SIG-M5 (cell line): ENCODE data around the gene SHC4.
"Not testable (repeated sequence)": the region's sequence is repeated elsewhere in the genome, so short reads cannot be mapped to it uniquely, and the experiment has no call there.

ENCODE experiments used
- DNase-seq: peaks from one replicate; lab custom pipeline; 2025; lab: John Stamatoyannopoulos, UW

Gene SHC4

GRCh38 chr15:48883699-48884098, 80.0 kb downstream of the SHC4 start:
- DNase-seq = no peak

GRCh38 chr15:48880070-48880634, 83.6 kb downstream of the SHC4 start:
- DNase-seq = no peak

GRCh38 chr15:48877630-48878595, 85.8 kb downstream of the SHC4 start, which contains the start of gene EID1:
Gene EID1, plus strand, starts transcription at chr15:48878134. Its CDS starts 43 bp downstream, at chr15:48878177.
- peak; percentile 80 for DNase-seq

- no peak for DNase-seq
These were observed 87.7 kb downstream of the SHC4 start for GRCh38 chr15:48876057-48876456.

GRCh38 chr15:48875241-48875960, 88.3 kb downstream of the SHC4 start:
- no peak for DNase-seq

GRCh38 chr15:48872632-48873031, 91.1 kb downstream of the SHC4 start:
- DNase-seq = no peak

- DNase-seq = no peak
These were observed 92.2 kb downstream of the SHC4 start for GRCh38 chr15:48871542-48871941.

- DNase-seq = no peak
These were observed 93.8 kb downstream of the SHC4 start for GRCh38 chr15:48869966-48870365.

GRCh38 chr15:48868536-48868935, 95.2 kb downstream of the SHC4 start:
- no peak for DNase-seq

- DNase-seq = no peak
These were observed 95.7 kb downstream of the SHC4 start for GRCh38 chr15:48868023-48868422.

GRCh38 chr15:48866141-48866563, 97.6 kb downstream of the SHC4 start:
- DNase-seq = no peak

- no peak for DNase-seq
These were observed 98.2 kb downstream of the SHC4 start for GRCh38 chr15:48865370-48866079.

GRCh38 chr15:48862705-48863104, 101.0 kb downstream of the SHC4 start:
- peak; percentile 26 for DNase-seq

GRCh38 chr15:48861813-48862431, 101.8 kb downstream of the SHC4 start:
- DNase-seq = no peak

- DNase-seq = no peak
These were observed 104.3 kb downstream of the SHC4 start for GRCh38 chr15:48859426-48859825.

GRCh38 chr15:48858401-48858800, 105.3 kb downstream of the SHC4 start:
- DNase-seq = no peak

GRCh38 chr15:48856942-48857341, 106.8 kb downstream of the SHC4 start:
- no peak for DNase-seq

- no peak for DNase-seq
These were observed 107.9 kb downstream of the SHC4 start for GRCh38 chr15:48855501-48856440.

- DNase-seq = not testable (repeated sequence)
These were observed 109.3 kb downstream of the SHC4 start for GRCh38 chr15:48854434-48854833.

GRCh38 chr15:48851956-48852355, 111.8 kb downstream of the SHC4 start:
- no peak for DNase-seq
